Measurements from ENCODE around the gene C11orf52.

DNA sequence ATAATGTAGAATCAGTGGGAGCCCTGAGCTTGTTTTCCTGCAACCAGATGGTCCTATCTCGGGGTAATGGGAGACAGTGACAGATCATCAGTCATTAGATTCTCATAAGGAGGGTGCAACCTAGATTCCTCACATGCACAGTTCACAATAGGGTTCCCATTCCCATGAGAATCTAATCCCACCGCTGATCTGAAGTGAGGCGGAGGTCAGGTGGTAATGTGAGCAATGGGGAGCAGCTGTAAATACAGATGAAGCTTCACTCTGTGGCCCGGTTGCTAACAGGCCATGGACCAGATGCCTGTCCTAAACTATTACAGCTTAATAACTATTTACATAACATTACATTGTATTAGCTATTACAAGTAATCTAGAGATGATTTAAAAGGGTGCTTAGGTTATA is 35.4 kb downstream of the C11orf52 start:
- no peak for TF ChIP-seq POLR2A (IDR thresholded peaks at IDR 0.05; ENCODE audit: low read depth, low read length)
- TF ChIP-seq, protein P1, sequence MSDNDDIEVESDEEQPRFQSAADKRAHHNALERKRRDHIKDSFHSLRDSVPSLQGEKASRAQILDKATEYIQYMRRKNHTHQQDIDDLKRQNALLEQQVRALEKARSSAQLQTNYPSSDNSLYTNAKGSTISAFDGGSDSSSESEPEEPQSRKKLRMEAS (IDR thresholded peaks at IDR 0.05; ENCODE audit: insufficient read depth, insufficient read length) = no peak
- TF ChIP-seq, protein P2, sequence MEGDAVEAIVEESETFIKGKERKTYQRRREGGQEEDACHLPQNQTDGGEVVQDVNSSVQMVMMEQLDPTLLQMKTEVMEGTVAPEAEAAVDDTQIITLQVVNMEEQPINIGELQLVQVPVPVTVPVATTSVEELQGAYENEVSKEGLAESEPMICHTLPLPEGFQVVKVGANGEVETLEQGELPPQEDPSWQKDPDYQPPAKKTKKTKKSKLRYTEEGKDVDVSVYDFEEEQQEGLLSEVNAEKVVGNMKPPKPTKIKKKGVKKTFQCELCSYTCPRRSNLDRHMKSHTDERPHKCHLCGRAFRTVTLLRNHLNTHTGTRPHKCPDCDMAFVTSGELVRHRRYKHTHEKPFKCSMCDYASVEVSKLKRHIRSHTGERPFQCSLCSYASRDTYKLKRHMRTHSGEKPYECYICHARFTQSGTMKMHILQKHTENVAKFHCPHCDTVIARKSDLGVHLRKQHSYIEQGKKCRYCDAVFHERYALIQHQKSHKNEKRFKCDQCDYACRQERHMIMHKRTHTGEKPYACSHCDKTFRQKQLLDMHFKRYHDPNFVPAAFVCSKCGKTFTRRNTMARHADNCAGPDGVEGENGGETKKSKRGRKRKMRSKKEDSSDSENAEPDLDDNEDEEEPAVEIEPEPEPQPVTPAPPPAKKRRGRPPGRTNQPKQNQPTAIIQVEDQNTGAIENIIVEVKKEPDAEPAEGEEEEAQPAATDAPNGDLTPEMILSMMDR (IDR thresholded peaks at IDR 0.05; ENCODE audit: extremely low read depth in 1 of 2, insufficient read depth in 1 of 2, low read depth in 1 of 2, low read length in 2 of 2) = no peak
